ENCODE measurements around the gene DNAH2. TPM values are rescaled to one million over a fixed set of nuclear protein-coding genes. Genes with fewer than 3 reads are reported as not detected.

Gene DNAH2
- total RNA-seq, 4 donors from 2014 or later = under 0.01 to 0.10 (median 0.05) TPM; not detected in 1

DNA sequence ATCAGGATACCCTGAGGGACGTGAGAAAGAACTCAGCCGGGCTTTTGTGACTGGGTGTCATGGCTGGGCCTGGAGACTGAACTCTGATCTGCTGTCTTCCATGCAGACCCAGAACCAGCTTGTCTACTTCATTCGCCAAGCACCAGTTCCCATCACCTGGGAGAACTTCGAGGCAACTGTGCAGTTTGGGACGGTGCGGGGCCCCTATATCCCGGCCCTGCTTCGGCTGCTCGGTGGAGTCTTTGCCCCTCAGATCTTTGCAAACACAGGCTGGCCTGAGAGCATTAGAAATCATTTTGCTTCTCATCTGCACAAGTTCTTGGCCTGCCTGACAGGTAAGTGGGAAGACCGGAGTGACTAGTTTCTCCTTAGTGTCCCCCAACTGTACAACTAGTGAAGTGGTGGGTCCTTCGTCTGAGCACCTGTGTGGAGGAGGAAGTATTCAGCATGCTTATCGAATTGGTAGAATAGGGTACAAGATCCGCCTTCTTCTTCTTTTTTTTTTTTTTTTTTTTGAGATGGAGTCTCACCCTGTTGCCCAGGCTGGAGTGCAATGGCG is 15.5 kb downstream of the DNAH2 start:
- intact Hi-C loops (cut with DNase I; ENCODE audit: low total_unique reads) = no loop called here
- TF ChIP-seq, protein P1, sequence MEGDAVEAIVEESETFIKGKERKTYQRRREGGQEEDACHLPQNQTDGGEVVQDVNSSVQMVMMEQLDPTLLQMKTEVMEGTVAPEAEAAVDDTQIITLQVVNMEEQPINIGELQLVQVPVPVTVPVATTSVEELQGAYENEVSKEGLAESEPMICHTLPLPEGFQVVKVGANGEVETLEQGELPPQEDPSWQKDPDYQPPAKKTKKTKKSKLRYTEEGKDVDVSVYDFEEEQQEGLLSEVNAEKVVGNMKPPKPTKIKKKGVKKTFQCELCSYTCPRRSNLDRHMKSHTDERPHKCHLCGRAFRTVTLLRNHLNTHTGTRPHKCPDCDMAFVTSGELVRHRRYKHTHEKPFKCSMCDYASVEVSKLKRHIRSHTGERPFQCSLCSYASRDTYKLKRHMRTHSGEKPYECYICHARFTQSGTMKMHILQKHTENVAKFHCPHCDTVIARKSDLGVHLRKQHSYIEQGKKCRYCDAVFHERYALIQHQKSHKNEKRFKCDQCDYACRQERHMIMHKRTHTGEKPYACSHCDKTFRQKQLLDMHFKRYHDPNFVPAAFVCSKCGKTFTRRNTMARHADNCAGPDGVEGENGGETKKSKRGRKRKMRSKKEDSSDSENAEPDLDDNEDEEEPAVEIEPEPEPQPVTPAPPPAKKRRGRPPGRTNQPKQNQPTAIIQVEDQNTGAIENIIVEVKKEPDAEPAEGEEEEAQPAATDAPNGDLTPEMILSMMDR (IDR thresholded peaks at IDR 0.05) = no peak
- no peak for TF ChIP-seq POLR2A (IDR thresholded peaks at IDR 0.05)
- no peak for DNase-seq (ENCODE audit: low spot score in 2 of 2)
- 78 to 80% methylated on average over 14 of the region's 14 CpGs for WGBS, 2 donors
- H3K4me3 ChIP-seq (ENCODE audit: low read depth, poor library complexity, severe bottlenecking) = no peak overlapping the region

DNA sequence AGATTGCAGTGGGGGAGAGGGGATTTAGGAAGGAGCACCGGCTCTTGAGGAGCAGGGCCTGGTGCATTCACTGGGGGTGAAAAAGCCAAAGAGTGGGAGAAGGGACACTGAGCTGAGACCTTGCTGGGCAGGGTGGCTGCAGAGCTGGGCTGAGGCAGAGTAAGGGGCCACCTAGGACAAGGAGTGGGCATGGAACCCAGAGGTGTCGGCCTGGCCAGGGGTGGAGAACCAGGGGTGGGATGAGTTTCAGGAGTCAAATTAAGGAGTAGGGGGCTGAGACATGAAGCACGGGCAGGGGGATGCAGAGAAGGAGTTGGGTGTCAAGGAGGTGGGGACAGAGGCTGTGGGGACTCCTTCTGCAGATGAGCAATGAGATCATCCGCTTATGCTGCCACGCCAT is 20.1 kb downstream of the DNAH2 start:
- DNase-seq (ENCODE audit: low spot score in 2 of 2) = no peak
- intact Hi-C loops (cut with DNase I; ENCODE audit: low total_unique reads) = no loop called here
- no peak overlapping the region for H3K4me3 ChIP-seq (ENCODE audit: low read depth, poor library complexity, severe bottlenecking)
- TF ChIP-seq, protein P1 (IDR thresholded peaks at IDR 0.05) = no peak
- no peak for TF ChIP-seq POLR2A (IDR thresholded peaks at IDR 0.05)
- 77 to 78% methylated on average over 5 of the region's 5 CpGs for WGBS, 2 donors

DNA sequence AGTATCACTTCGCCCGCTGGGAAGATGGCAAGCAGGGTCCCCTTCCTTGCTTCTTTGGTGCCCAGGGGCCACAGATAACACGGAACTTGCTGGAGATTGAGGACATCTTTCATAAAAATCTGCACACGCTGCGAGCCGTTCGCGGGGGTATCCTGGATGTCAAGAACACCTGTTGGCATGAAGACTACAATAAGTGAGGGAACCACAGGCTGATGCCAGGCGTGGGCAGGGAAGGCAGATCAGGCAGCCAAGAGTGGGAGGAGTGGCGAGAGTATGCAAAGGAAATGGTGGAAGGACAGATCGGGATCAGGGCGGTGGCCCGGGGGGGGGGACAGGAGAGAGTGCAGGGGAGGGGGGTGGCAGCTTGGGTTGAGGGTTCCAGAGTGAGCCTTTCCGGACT is 22.2 kb downstream of the DNAH2 start:
- TF ChIP-seq, protein P1 (IDR thresholded peaks at IDR 0.05) = no peak
- no peak for TF ChIP-seq POLR2A (IDR thresholded peaks at IDR 0.05)
- intact Hi-C loops (cut with DNase I; ENCODE audit: low total_unique reads) = loop anchor here (5.0 to 10.0 kb wide), 2 partner anchors 75 to 253 kb away; no protein-coding TSS in a partner anchor
- 37 to 40% methylated on average over 14 of the region's 14 CpGs for WGBS, 2 donors
- no peak overlapping the region for H3K4me3 ChIP-seq (ENCODE audit: low read depth, poor library complexity, severe bottlenecking)
- no peak for DNase-seq (ENCODE audit: low spot score in 2 of 2)

DNA sequence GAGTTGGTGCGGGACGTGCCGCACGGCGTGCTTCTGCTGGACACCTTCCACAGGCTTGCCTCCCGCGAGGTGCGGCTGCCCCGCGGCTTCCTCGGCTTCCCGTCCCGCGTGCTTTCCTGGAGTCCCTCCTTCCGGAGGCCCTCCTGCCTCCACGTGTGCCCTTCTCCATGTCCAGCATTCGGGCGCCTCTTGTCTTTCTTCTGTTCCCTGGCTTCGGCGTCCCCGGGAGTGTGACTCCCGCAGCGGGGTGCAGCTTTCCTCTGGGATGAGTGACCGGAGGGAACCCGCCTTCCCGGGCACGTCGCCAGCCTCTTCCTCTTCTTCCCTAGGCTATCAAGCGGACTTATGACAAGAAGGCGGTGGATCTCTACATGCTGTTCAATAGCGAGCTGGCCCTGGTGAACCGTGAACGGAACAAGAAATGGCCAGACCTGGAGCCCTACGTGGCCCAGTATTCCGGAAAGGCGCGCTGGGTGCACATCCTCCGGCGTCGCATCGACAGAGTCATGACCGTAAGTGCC is 23.0 kb downstream of the DNAH2 start:
- no peak overlapping the region for H3K4me3 ChIP-seq (ENCODE audit: low read depth, poor library complexity, severe bottlenecking)
- TF ChIP-seq, protein P1 (IDR thresholded peaks at IDR 0.05) = no peak
- intact Hi-C loops (cut with DNase I; ENCODE audit: low total_unique reads) = loop anchor here (5.0 to 10.0 kb wide), 2 partner anchors 74 to 252 kb away; no protein-coding TSS in a partner anchor
- no peak for DNase-seq (ENCODE audit: low spot score in 2 of 2)
- 63 to 71% methylated on average over 42 of the region's 42 CpGs for WGBS, 2 donors

DNA sequence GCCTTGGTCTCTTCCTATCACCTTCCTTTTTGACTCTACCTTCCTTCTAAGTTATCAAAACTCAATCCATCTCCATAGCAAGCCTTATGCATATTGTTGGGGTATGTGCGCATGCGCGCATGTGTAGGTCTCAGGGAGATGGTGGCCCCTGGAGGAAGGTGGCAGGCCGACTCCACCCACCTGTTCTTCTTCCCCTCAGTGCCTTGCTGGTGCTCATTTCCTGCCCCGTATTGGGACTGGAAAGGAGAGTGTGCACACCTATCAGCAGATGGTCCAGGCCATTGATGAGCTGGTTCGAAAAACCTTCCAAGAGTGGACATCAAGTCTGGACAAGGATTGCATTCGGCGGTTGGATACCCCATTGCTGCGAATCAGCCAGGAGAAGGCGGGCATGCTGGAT is 25.2 kb downstream of the DNAH2 start:
- intact Hi-C loops (cut with DNase I; ENCODE audit: low total_unique reads) = loop anchor here (5.0 to 10.0 kb wide), 2 partner anchors 72 to 250 kb away; no protein-coding TSS in a partner anchor
- 74 to 83% methylated on average over 10 of the region's 10 CpGs for WGBS, 2 donors
- TF ChIP-seq, protein P1 (IDR thresholded peaks at IDR 0.05) = no peak
- no peak for TF ChIP-seq POLR2A (IDR thresholded peaks at IDR 0.05)

More for the DNA sequence above, 25.2 kb downstream of the DNAH2 start:
- no peak for DNase-seq (ENCODE audit: low spot score in 2 of 2)
- H3K4me3 ChIP-seq (ENCODE audit: low read depth, poor library complexity, severe bottlenecking) = no peak overlapping the region
